ENCODE data around the gene ATP10A.

GRCh38 chr15:25882466-25882865 is 19.3 kb upstream of the ATP10A start:
- TF ChIP-seq CTCF (IDR thresholded peaks at IDR 0.05; ENCODE audit: low read length) = no peak
- TF ChIP-seq EZH2 (IDR thresholded peaks at IDR 0.05; ENCODE audit: borderline replicate concordance, low read length) = no peak
